OCI-LY1 (cell line): Measurements from ENCODE around the gene IQSEC1.

Source experiments
- H2AFZ ChIP-seq: fragments of 200-600 bp; sonication (generic), shearing (Covaris generic); 2 replicates; pipeline ENCODE4 v1.6.0; 2014; ENCODE audit warnings: antibody characterized with exemption, mild to moderate bottlenecking, low read length
- H3F3A ChIP-seq: fragments of 200-600 bp; sonication (generic), shearing (Covaris generic); 2 replicates; pipeline ENCODE4 v1.6.0; 2014; ENCODE audit warnings: mild to moderate bottlenecking, antibody characterized with exemption, low read length, moderate library complexity; ENCODE audit not compliant: insufficient read depth
- H3K27ac ChIP-seq: fragments of 200-600 bp; sonication (generic); 2 replicates; pipeline ENCODE4 v1.5.1; 2014; ENCODE audit warnings: low read length, mixed run types, mild to moderate bottlenecking, low read depth; ENCODE audit not compliant: poor library complexity, severe bottlenecking
- H3K27me3 ChIP-seq: fragments of 200-600 bp; sonication (generic); 2 replicates; pipeline ENCODE4 v1.6.0; 2014; ENCODE audit warnings: antibody characterized with exemption, mild to moderate bottlenecking, low read length, moderate library complexity; ENCODE audit not compliant: insufficient read depth
- H3K36me3 ChIP-seq: fragments of 200-600 bp; sonication (generic); 2 replicates; pipeline ENCODE4 v1.6.1; 2014; ENCODE audit warnings: mild to moderate bottlenecking, antibody characterized with exemption, low read length, moderate library complexity, mixed read lengths; ENCODE audit not compliant: insufficient read depth
- H3K4me1 ChIP-seq: fragments of 200-600 bp; sonication (generic); 2 replicates; pipeline ENCODE4 v1.5.1; 2014; ENCODE audit warnings: mild to moderate bottlenecking, low read length, moderate library complexity; ENCODE audit not compliant: insufficient read depth, severe bottlenecking
- H3K4me2 ChIP-seq: fragments of 200-600 bp; sonication (generic), shearing (Covaris generic); 2 replicates; pipeline ENCODE4 v1.6.1; 2014; ENCODE audit warnings: low read length
- H3K4me3 ChIP-seq: fragments of 200-600 bp; sonication (generic); 2 replicates; pipeline ENCODE4 v1.5.1; 2014; ENCODE audit warnings: low read length, low read depth, mild to moderate bottlenecking, mixed read lengths; ENCODE audit not compliant: poor library complexity, severe bottlenecking
- H3K79me2 ChIP-seq: fragments of 200-600 bp; shearing (Covaris generic); 2 replicates; pipeline ENCODE4 v1.6.1; 2016; ENCODE audit warnings: mixed run types, low read length, mixed read lengths; ENCODE audit not compliant: insufficient read depth
- H3K9ac ChIP-seq: fragments of 200-600 bp; sonication (generic), shearing (Covaris generic); 2 replicates; pipeline ENCODE4 v1.6.1; 2014; ENCODE audit warnings: mild to moderate bottlenecking, low read length, mixed read lengths
- H3K9me2 ChIP-seq: fragments of 200-600 bp; sonication (generic), shearing (Covaris generic); 2 replicates; pipeline ENCODE4 v1.6.1; 2014; ENCODE audit warnings: low read depth, mild to moderate bottlenecking, low read length, mixed read lengths
- H3K9me3 ChIP-seq: fragments of 200-600 bp; shearing (Covaris generic); 2 replicates; pipeline ENCODE4 v1.6.1; 2014; ENCODE audit warnings: low read length, mixed read lengths
- H4K20me1 ChIP-seq: fragments of 200-600 bp; sonication (generic), shearing (Covaris generic); 2 replicates; pipeline ENCODE4 v1.6.0; 2016; ENCODE audit warnings: mild to moderate bottlenecking, low read length; ENCODE audit not compliant: insufficient read depth
- CTCF ChIP-seq: fragments of 200-600 bp; sonication (generic), shearing (Covaris generic); IDR thresholded peaks from 2 replicates; pipeline ENCODE4 v1.5.1; 2017; ENCODE audit warnings: mild to moderate bottlenecking, antibody characterized with exemption, low read length, moderate library complexity, mixed read lengths
- EZH2 ChIP-seq: fragments of 200-600 bp; sonication (generic), shearing (Covaris generic); IDR thresholded peaks from 2 replicates; pipeline ENCODE4 v1.8.0; 2017; ENCODE audit warnings: borderline replicate concordance, mixed run types, mild to moderate bottlenecking, antibody characterized with exemption, low read length, moderate library complexity, mixed read lengths

IQSEC1 gene

GRCh38 chr3:13099707-13100106 lies 26.5 kb upstream of the IQSEC1 start:
- Histone ChIP-seq H3F3A (no peaks in the 10 kb centered on the region), H4K20me1 (no peaks in the 10 kb centered on the region), H3K4me3 (no peak overlapping the region), H3K27me3 (0 out of 2 replicates have a peak, but pooled peaks cover 7% of the 10 kb centered on the region), H2AFZ (no peak overlapping the region), H3K27ac (no peak overlapping the region), H3K4me1 (no peaks in the 10 kb centered on the region), H3K9me3 (no peaks in the 10 kb centered on the region), H3K79me2 (no peaks in the 10 kb centered on the region), H3K9ac (no peak overlapping the region), H3K4me2 (no peak overlapping the region), H3K9me2 (no peaks in the 10 kb centered on the region), H3K36me3 (no peaks in the 10 kb centered on the region)
- TF ChIP-seq EZH2: no peak
- no peak for TF ChIP-seq CTCF

DNA sequence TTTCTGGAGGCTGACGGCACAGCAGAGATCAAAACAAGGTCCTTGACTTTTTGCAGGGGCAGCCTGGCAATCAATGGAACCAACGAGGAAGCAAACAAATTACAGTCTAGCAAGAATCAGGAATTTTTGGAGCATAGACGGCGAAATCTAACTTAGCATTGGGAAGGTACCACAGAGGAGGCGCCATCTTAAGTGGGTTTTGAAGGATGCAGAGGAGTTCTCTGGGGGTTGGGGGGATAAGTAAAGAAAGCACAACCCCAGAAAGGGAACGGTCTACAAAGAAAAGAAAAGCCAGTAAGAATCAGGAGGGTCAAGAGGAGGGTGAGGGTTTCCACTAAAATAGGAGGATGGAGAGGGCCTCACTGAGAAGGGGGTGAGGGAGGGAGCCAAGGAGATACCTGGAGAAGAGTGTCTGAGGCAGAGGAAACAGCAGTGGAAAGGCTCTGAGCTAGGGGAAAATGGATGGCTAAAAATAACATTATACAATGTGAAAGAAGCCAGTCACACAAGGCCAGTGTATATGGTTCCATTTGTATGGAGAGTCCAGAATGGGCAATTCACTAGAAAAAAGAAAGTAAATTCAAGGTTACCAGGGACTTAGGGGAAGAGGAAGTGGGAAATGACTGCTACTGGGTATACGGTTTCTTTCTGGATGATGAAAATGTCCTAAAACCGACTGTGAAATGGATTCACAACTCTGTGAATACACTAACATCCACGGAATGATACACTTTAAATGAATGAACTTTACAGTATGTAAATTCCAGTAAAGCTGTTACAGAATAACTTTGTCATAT lies 25.2 kb upstream of the IQSEC1 start:
- H3K9me2 ChIP-seq: no peaks in the 10 kb centered on the region
- H4K20me1 ChIP-seq: no peaks in the 10 kb centered on the region
- 0 out of 2 replicates have a peak, but pooled peaks cover 7% of the 10 kb centered on the region for H3K27me3 ChIP-seq
- H3K79me2 ChIP-seq: no peaks in the 10 kb centered on the region
- no peaks in the 10 kb centered on the region for H3K4me1 ChIP-seq
- H3K27ac ChIP-seq: no peak overlapping the region
- H3K4me3 ChIP-seq: no peak overlapping the region
- no peak overlapping the region for H2AFZ ChIP-seq
- H3F3A ChIP-seq: no peaks in the 10 kb centered on the region
- TF ChIP-seq EZH2 (no peak), CTCF (no peak)
- no peak overlapping the region for H3K4me2 ChIP-seq
- no peaks in the 10 kb centered on the region for H3K9me3 ChIP-seq
- no peak overlapping the region for H3K9ac ChIP-seq
- H3K36me3 ChIP-seq: no peaks in the 10 kb centered on the region

- TF ChIP-seq CTCF (no peak), EZH2 (no peak)
- H2AFZ ChIP-seq: no peak overlapping the region
- H3K4me3 ChIP-seq: no peak overlapping the region
- no peaks in the 10 kb centered on the region for H3K36me3 ChIP-seq
- no peaks in the 10 kb centered on the region for H3K9me2 ChIP-seq
- no peak overlapping the region for H3K9ac ChIP-seq
- H3K27ac ChIP-seq: no peak overlapping the region
- H3K4me1 ChIP-seq: no peaks in the 10 kb centered on the region
- H3K9me3 ChIP-seq: no peaks in the 10 kb centered on the region
- 0 out of 2 replicates have a peak, but pooled peaks cover 7% of the 10 kb centered on the region for H3K27me3 ChIP-seq
- no peaks in the 10 kb centered on the region for H4K20me1 ChIP-seq
- no peaks in the 10 kb centered on the region for H3K79me2 ChIP-seq
- H3K4me2 ChIP-seq: no peak overlapping the region
- no peaks in the 10 kb centered on the region for H3F3A ChIP-seq
Measured at GRCh38 chr3:13096356-13096755, 23.1 kb upstream of the IQSEC1 start.
